Caco-2 (cell line): ENCODE results near the gene JAML. TPM values are rescaled to one million over a fixed set of nuclear protein-coding genes. Genes with fewer than 3 reads are reported as not detected.

ENCODE experiments used
- BruUV-seq: library from RNA; stranded (reverse); fragments of 400-500 nt; replicated peaks from 2 replicates; lab custom pipeline; 2021; lab: Mats Ljungman, UMichigan
- CTCF ChIA-PET: fragments of 300-600 bp; sonication (Branson Sonifier 250); formaldehyde crosslinking; loops from one replicate; lab custom pipeline; 2022; ENCODE audit warnings: antibody characterized with exemption; lab: Charles Lee
- POLR2A ChIA-PET: fragments of 300-600 bp; sonication (Branson Sonifier 250); formaldehyde crosslinking; loops from one replicate; lab custom pipeline; 2022; ENCODE audit warnings: antibody characterized with exemption; lab: Charles Lee
- DNase-seq, 2 experiments: peaks; one replicate each; pipeline versions ENCODE4 v3.0.0 to v3.0.0-alpha.2; 2020 to 2022
- H3K27me3 ChIP-seq: replicated peaks from 2 replicates; pipeline ENCODE4 v1.6.0; 2011; ENCODE audit warnings: low read length; ENCODE audit not compliant: control insufficient read depth, insufficient read depth
- H3K36me3 ChIP-seq: 2 replicates; pipeline ENCODE4 v1.5.1; 2011; ENCODE audit warnings: low read length; ENCODE audit not compliant: control insufficient read depth, insufficient read depth
- H3K4me1 ChIP-seq: fragments of 250-450 bp; sonication (Bioruptor Pico); 2 replicates; pipeline ENCODE4 v1.5.1; 2020; ENCODE audit warnings: mild to moderate bottlenecking
- H3K4me3 ChIP-seq: 2 replicates; pipeline ENCODE4 v1.5.1; 2011; ENCODE audit warnings: low read depth, mild to moderate bottlenecking, control low read depth, low read length
- H3K9me3 ChIP-seq: fragments of 250-450 bp; sonication (Bioruptor Pico); 2 replicates; pipeline ENCODE4 v1.5.1; 2020; ENCODE audit warnings: mild to moderate bottlenecking, moderate library complexity
- H3K27ac Mint-ChIP-seq: one replicate; pipeline ENCODE4 v1.8.0; 2022; ENCODE audit warnings: mixed read lengths; ENCODE audit not compliant: unreplicated experiment
- H3K27me3 Mint-ChIP-seq: one replicate; pipeline ENCODE4 v1.8.0; 2022; ENCODE audit warnings: mixed read lengths; ENCODE audit not compliant: insufficient read depth, unreplicated experiment
- H3K36me3 Mint-ChIP-seq: one replicate; pipeline ENCODE4 v1.8.0; 2022; ENCODE audit warnings: mild to moderate bottlenecking, mixed read lengths; ENCODE audit not compliant: insufficient read depth, unreplicated experiment
- H3K4me1 Mint-ChIP-seq: one replicate; pipeline ENCODE4 v1.8.0; 2022; ENCODE audit warnings: low read depth, mixed read lengths; ENCODE audit not compliant: unreplicated experiment
- H3K4me3 Mint-ChIP-seq: one replicate; pipeline ENCODE4 v1.8.0; 2022; ENCODE audit warnings: mild to moderate bottlenecking, moderate library complexity, mixed read lengths; ENCODE audit not compliant: unreplicated experiment
- H3K9me3 Mint-ChIP-seq: one replicate; pipeline ENCODE4 v1.8.0; 2022; ENCODE audit warnings: mixed read lengths; ENCODE audit not compliant: unreplicated experiment
- intact Hi-C: fragments of 100-400 bp; cut with micrococcal nuclease; formaldehyde crosslinking; loops from one replicate; pipeline ENCODE4 v1.10.0; 2022; ENCODE audit not compliant: unreplicated experiment
- total RNA-seq: library from RNA; stranded (reverse); gene quantifications from 2 replicates; pipeline ENCODE4 v1.2.3, GENCODE V29; 2022
- TF ChIP-seq, protein P1 (sequence below), 2 experiments: fragments of 200-600 bp in 1 of 2; IDR thresholded peaks; 1 replicate in 1 of 2; 2 replicates in 1 of 2; pipeline versions ENCODE4 v1.5.1 to v1.8.0; 2011 to 2022; ENCODE audit warnings: antibody characterized with exemption in 1 of 2, control low read depth in 1 of 2, inconsistent platforms in 1 of 2, low read depth in 1 of 2, low read length in 1 of 2, mild to moderate bottlenecking in 1 of 2, moderate library complexity in 1 of 2; ENCODE audit not compliant: insufficient read depth in 1 of 2, severe bottlenecking in 1 of 2, unreplicated experiment in 1 of 2

Gene JAML
- total RNA-seq, 1 experiment from 2014 or later, result 8.9 TPM

DNA sequence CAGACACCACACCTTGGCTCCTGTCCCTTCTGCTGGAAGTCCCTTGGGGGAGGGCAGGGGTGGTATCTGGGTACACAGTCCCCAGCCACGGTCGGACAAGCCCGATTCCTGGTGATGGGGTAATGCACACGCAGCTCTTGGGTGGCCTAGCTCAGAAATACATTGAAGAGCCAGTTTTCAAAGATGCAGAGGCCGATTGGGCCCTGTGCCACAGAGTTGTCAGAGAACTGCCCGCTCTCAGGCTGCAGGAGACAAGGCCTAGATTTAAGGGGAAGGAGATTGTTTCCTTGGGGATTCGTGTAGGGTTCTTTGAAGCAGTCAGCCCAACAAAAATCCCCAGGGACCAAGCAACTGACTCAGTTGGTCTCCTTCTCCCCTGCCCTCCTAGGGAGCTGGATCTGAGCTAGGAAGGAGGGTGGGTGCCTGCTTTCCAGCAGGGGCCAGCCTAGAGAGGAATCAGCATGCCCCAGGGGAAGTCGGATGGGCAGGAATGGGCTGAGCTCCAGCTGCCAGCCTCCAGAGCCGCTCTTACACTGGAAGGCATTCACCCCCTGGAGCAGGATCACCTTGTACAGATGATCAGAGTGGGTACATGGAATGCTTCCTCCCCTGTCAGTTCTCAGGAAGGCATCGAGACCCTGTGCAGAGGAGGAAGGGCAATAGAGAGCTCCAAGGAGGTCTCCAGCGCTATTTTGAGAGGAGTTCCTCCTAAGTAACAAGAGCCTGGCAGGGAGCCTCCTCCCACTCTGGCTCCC is 68.9 kb downstream of the JAML start:
- ChIA-PET CTCF (interaction anchor here (0.6 to 3.3 kb wide), 8 partner anchors 9 to 416 kb away, joined by 3 to 37 read pairs (median 4); partner anchors contain the start of gene ARCN1), POLR2A (no interaction called here)
- TF ChIP-seq, protein P1, sequence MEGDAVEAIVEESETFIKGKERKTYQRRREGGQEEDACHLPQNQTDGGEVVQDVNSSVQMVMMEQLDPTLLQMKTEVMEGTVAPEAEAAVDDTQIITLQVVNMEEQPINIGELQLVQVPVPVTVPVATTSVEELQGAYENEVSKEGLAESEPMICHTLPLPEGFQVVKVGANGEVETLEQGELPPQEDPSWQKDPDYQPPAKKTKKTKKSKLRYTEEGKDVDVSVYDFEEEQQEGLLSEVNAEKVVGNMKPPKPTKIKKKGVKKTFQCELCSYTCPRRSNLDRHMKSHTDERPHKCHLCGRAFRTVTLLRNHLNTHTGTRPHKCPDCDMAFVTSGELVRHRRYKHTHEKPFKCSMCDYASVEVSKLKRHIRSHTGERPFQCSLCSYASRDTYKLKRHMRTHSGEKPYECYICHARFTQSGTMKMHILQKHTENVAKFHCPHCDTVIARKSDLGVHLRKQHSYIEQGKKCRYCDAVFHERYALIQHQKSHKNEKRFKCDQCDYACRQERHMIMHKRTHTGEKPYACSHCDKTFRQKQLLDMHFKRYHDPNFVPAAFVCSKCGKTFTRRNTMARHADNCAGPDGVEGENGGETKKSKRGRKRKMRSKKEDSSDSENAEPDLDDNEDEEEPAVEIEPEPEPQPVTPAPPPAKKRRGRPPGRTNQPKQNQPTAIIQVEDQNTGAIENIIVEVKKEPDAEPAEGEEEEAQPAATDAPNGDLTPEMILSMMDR (IDR thresholded peaks at IDR 0.05; ENCODE audit: insufficient read depth in 1 of 2, low read depth in 1 of 2, low read length in 1 of 2, severe bottlenecking in 1 of 2, unreplicated experiment in 1 of 2), result no peak
- Mint-ChIP-seq H3K36me3 (no peaks in the 10 kb centered on the region), H3K27me3 (peaks cover 33% of the 10 kb centered on the region), H3K4me1 (no peaks in the 10 kb centered on the region), H3K4me3 (peak overlapping the region; percentile 53), H3K9me3 (no peaks in the 10 kb centered on the region), H3K27ac (no peak overlapping the region)
- Histone ChIP-seq H3K27me3 (peaks cover 2% of the 10 kb centered on the region), H3K4me3 (no peak overlapping the region), H3K36me3 (no peaks in the 10 kb centered on the region), H3K9me3 (no peaks in the 10 kb centered on the region), H3K4me1 (0 out of 2 replicates have a peak, but pooled peaks cover 10% of the 10 kb centered on the region)
- intact Hi-C loops, result no loop called here
- BruUV-seq, result no TSS peak
- DNase-seq, result no peak

DNA sequence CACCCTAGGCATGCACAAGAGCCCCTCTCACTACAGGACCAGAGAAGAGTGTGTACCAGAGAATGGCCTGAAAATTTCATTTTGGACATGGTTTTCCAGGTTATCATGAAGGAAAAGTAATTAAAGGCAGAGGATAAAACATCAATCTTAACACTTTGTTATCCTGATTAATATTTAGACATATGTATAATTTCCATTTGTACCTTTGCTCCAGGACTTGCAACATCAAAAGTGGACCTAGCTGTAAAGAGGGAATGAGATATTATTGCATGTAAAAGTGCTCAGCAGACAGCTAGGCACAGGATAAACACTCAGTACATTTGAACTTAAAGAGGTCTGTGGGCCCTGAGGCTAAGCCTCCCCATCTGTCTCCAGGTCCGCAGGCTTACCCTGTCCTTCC is 70.2 kb downstream of the JAML start:
- H3K9me3 ChIP-seq, result no peaks in the 10 kb centered on the region
- CTCF ChIA-PET, result interaction anchor here (0.7 to 3.3 kb wide), 2 partner anchors 11 to 16 kb away, joined by 3 to 37 read pairs; no protein-coding TSS in a partner anchor
- Mint-ChIP-seq H3K27me3 (peaks cover 38% of the 10 kb centered on the region), H3K9me3 (no peaks in the 10 kb centered on the region), H3K4me3 (no peak overlapping the region), H3K27ac (no peak overlapping the region), H3K36me3 (no peaks in the 10 kb centered on the region), H3K4me1 (no peaks in the 10 kb centered on the region)
- H3K4me1 ChIP-seq, result 0 out of 2 replicates have a peak, but pooled peaks cover 10% of the 10 kb centered on the region
- no peak overlapping the region for H3K4me3 ChIP-seq
- DNase-seq, result no peak
- no TSS peak for BruUV-seq
- peaks cover 5% of the 10 kb centered on the region for H3K27me3 ChIP-seq
- POLR2A ChIA-PET, result no interaction called here
- intact Hi-C loops, result no loop called here
- no peaks in the 10 kb centered on the region for H3K36me3 ChIP-seq
- TF ChIP-seq, protein P1 (IDR thresholded peaks at IDR 0.05; ENCODE audit: insufficient read depth in 1 of 2, low read depth in 1 of 2, low read length in 1 of 2, severe bottlenecking in 1 of 2, unreplicated experiment in 1 of 2), result no peak

DNA sequence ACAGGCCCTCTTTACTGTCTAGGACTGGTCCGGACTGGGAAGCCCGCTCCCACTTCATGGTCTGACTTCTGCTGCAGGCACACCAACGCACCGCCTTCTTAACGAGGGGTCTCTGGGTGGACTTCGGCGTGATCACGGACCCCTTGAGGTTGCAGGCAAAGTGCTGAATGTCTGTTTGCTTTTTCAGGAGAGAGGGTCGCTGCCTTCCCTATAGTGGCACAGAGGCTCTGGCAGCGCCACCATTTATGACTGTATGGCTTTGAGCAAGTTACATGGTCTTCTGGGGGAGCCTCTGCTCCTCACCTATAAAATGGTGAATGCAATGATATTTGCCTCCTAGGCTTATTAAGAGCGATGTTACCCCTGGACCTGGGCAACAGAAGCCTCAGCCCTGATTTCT is 70.8 kb downstream of the JAML start:
- no peaks in the 10 kb centered on the region for H3K9me3 Mint-ChIP-seq
- H3K4me1 Mint-ChIP-seq, result no peaks in the 10 kb centered on the region
- no peak overlapping the region for H3K4me3 ChIP-seq
- CTCF ChIA-PET, result interaction anchor here (1.3 kb wide), 1 partner anchor 18 kb away, joined by 4 read pairs; no protein-coding TSS in a partner anchor
- no peaks in the 10 kb centered on the region for H3K9me3 ChIP-seq
- no peak overlapping the region for H3K27ac Mint-ChIP-seq
- 0 out of 2 replicates have a peak, but pooled peaks cover 10% of the 10 kb centered on the region for H3K4me1 ChIP-seq
- BruUV-seq, result no TSS peak
- POLR2A ChIA-PET, result no interaction called here
- TF ChIP-seq, protein P1 (IDR thresholded peaks at IDR 0.05; ENCODE audit: insufficient read depth in 1 of 2, low read depth in 1 of 2, low read length in 1 of 2, severe bottlenecking in 1 of 2, unreplicated experiment in 1 of 2), result no peak
- H3K4me3 Mint-ChIP-seq, result peak overlapping the region; percentile 66
- no peak for DNase-seq
- peaks cover 34% of the 10 kb centered on the region for H3K27me3 Mint-ChIP-seq
- no peaks in the 10 kb centered on the region for H3K36me3 Mint-ChIP-seq
- H3K36me3 ChIP-seq, result no peaks in the 10 kb centered on the region
- intact Hi-C loops, result no loop called here
- peaks cover 5% of the 10 kb centered on the region for H3K27me3 ChIP-seq
